Left kidney (tissue), 2 donors: ENCODE measurements around the gene NRXN3. TPM values are rescaled to one million over a fixed set of nuclear protein-coding genes. Genes with fewer than 3 reads are reported as not detected.

Experiments
- DNase-seq: peaks from one replicate; pipeline ENCODE4 v3.0.0-alpha.2; 2013
- polyA plus RNA-seq: library from polyadenylated mRNA; unstranded; fragments of 120-200 nt; gene quantifications from one replicate; pipeline ENCODE4 v1.2.1, GENCODE V29; 2013; ENCODE audit not compliant: insufficient read length

Gene NRXN3
- polyA plus RNA-seq, 1 donor, result 9.0 TPM

- no peak for DNase-seq
These were observed 1193.1 kb downstream of the NRXN3 start for GRCh38 chr14:79363291-79363690.

GRCh38 chr14:79369359-79370332, 1199.5 kb downstream of the NRXN3 start:
- DNase-seq, result no peak

- DNase-seq, result no peak
These were observed 1200.8 kb downstream of the NRXN3 start for GRCh38 chr14:79370969-79371368.

- DNase-seq, result no peak
These were observed 1203.3 kb downstream of the NRXN3 start for GRCh38 chr14:79373451-79373850.

- no peak for DNase-seq
These were observed 1205.2 kb downstream of the NRXN3 start for GRCh38 chr14:79375356-79375755.

- no peak for DNase-seq
These were observed 1206.4 kb downstream of the NRXN3 start for GRCh38 chr14:79376557-79376956.

GRCh38 chr14:79378020-79378419, 1207.8 kb downstream of the NRXN3 start:
- no peak for DNase-seq

- no peak for DNase-seq
These were observed 1209.1 kb downstream of the NRXN3 start for GRCh38 chr14:79379266-79379665.

GRCh38 chr14:79383031-79383430, 1212.9 kb downstream of the NRXN3 start:
- no peak for DNase-seq

- no peak for DNase-seq
These were observed 1213.3 kb downstream of the NRXN3 start for GRCh38 chr14:79383475-79383874.

GRCh38 chr14:79395061-79395460, 1224.9 kb downstream of the NRXN3 start:
- no peak for DNase-seq

GRCh38 chr14:79404874-79405511, 1234.8 kb downstream of the NRXN3 start:
- peak; percentile 37 for DNase-seq

- no peak for DNase-seq
These were observed 1235.3 kb downstream of the NRXN3 start for GRCh38 chr14:79405512-79405910.

- DNase-seq, result no peak
These were observed 1237.4 kb downstream of the NRXN3 start for GRCh38 chr14:79407572-79407971.

GRCh38 chr14:79408696-79409095, 1238.5 kb downstream of the NRXN3 start:
- DNase-seq, result no peak

GRCh38 chr14:79411403-79412174, 1241.4 kb downstream of the NRXN3 start:
- DNase-seq, result no peak

GRCh38 chr14:79412822-79413221, 1242.6 kb downstream of the NRXN3 start:
- no peak for DNase-seq

GRCh38 chr14:79413734-79414428, 1243.7 kb downstream of the NRXN3 start:
- DNase-seq, result no peak

GRCh38 chr14:79415726-79416125, 1245.6 kb downstream of the NRXN3 start:
- DNase-seq, result no peak

GRCh38 chr14:79417961-79418360, 1247.8 kb downstream of the NRXN3 start:
- DNase-seq, result no peak

- DNase-seq, result no peak
These were observed 1248.7 kb downstream of the NRXN3 start for GRCh38 chr14:79418649-79419415.
